Adrenal gland (tissue), 12 donors: ENCODE results near the gene RPS28. TPM values are rescaled to one million over a fixed set of nuclear protein-coding genes. Genes with fewer than 3 reads are reported as not detected.

Experiments used
- DNase-seq, 7 donors: peaks; one replicate each; pipeline ENCODE4 v3.0.0-alpha.2; 2019 to 2020
- H3K27ac ChIP-seq, 5 donors: fragments of 200-600 bp; sonication (generic) in 4 of 5; 1 replicate in 3 of 5; 2 replicates in 2 of 5; pipeline versions ENCODE4 v1.5.1 to v1.8.0; 2016 to 2020; ENCODE audit warnings: mild to moderate bottlenecking in 1 of 5
- H3K27me3 ChIP-seq: fragments of 200-600 bp; 2 replicates; pipeline ENCODE4 v1.8.0; 2021
- H3K36me3 ChIP-seq, 2 donors: fragments of 200-600 bp; replicated peaks in 1 of 2; 1 replicate in 1 of 2; 2 replicates in 1 of 2; pipeline versions ENCODE4 v1.5.1 to v1.8.0; 2018 to 2022
- H3K4me1 ChIP-seq, 2 donors: fragments of 200-600 bp; replicated peaks in 1 of 2; 1 replicate in 1 of 2; 2 replicates in 1 of 2; pipeline versions ENCODE4 v1.5.1 to v1.8.0; 2018 to 2021
- H3K4me3 ChIP-seq, 4 donors: fragments of 200-600 bp; sonication (generic) in 3 of 4; one replicate each; pipeline ENCODE4 v1.5.1; 2016 to 2018
- H3K9me3 ChIP-seq, 3 donors: fragments of 200-600 bp; sonication (generic) in 1 of 3; replicated peaks in 1 of 3; 1 replicate in 2 of 3; 2 replicates in 1 of 3; pipeline versions ENCODE4 v1.5.1 to v1.8.0; 2016 to 2021
- POLR2A ChIP-seq, 2 donors: fragments of 450-650 bp; IDR thresholded peaks; one replicate each; pipeline ENCODE4 v1.6.1; 2017; ENCODE audit warnings: antibody characterized with exemption in 2 of 2, mild to moderate bottlenecking in 2 of 2, moderate library complexity in 1 of 2
- WGBS, 4 donors: extraction: QIAGEN DNeasy Blood & Tissue Kit in 2 of 4; methylation state at CpG; one replicate each; pipeline versions ENCODE4 v1.1.5 to v1.1.7; 2013 to 2017; 5-methylcytosine and 5-hydroxymethylcytosine counted together
- intact Hi-C, 2 donors: fragments of 100-400 bp; cut with DNase I; formaldehyde crosslinking; loops; one replicate each; pipeline versions ENCODE4 v1.14.1 to v1.15.0; 2022 to 2023
- polyA plus RNA-seq, 3 donors: library from polyadenylated mRNA; stranded (reverse); fragments of 200-250 nt in 2 of 3; fragments of 350-450 nt in 1 of 3; fragmentation: Illumina TruSeq in 1 of 3; extraction: RNeasy Lipid Tissue Mini Kit (QIAGEN cat#74804) in 1 of 3; gene quantifications; one replicate each; pipeline ENCODE4 v1.2.3, GENCODE V29; 2013 to 2014
- total RNA-seq, 9 donors: library from RNA; depleted of rRNA in 4 of 9; stranded (reverse); fragments of >200 nt in 4 of 9; fragments of 120-200 nt in 1 of 9; fragmentation: NEBNext Ultra II Directional in 1 of 9; extraction: Animal tissue kit (Norgen Biotek cat#: 25700) in 1 of 9; gene quantifications; one replicate each; pipeline versions ENCODE4 v1.1.0 to v1.2.4, GENCODE V29; 2013 to 2023
- TF ChIP-seq, protein P1 (sequence below), 6 experiments: fragments of 450-650 bp in 4 of 6; fragments of 200-600 bp in 2 of 6; sonication (generic) in 1 of 6; IDR thresholded peaks; 1 replicate in 5 of 6; 2 replicates in 1 of 6; pipeline versions ENCODE4 v1.5.1 to v1.8.0; 2016 to 2021; ENCODE audit warnings: antibody characterized with exemption in 6 of 6, mild to moderate bottlenecking in 2 of 6, moderate library complexity in 1 of 6
- donor health status: healthy with polysubstance abuse.
- donor health status: Bipolar disorder and iron deficiency.
- donor health status: DM: yes; HTN: yes; CAD: no.
- donor health status: DM: no; HTN: no; CAD: no.
- donor health status: DM: no; HTN: no; CAD: no.
- donor health status: DM: yes; HTN: yes; CAD: no.

RPS28 gene
- total and polyA plus RNA-seq, 12 donors = 155 to 1,896 (median 614) TPM

DNA sequence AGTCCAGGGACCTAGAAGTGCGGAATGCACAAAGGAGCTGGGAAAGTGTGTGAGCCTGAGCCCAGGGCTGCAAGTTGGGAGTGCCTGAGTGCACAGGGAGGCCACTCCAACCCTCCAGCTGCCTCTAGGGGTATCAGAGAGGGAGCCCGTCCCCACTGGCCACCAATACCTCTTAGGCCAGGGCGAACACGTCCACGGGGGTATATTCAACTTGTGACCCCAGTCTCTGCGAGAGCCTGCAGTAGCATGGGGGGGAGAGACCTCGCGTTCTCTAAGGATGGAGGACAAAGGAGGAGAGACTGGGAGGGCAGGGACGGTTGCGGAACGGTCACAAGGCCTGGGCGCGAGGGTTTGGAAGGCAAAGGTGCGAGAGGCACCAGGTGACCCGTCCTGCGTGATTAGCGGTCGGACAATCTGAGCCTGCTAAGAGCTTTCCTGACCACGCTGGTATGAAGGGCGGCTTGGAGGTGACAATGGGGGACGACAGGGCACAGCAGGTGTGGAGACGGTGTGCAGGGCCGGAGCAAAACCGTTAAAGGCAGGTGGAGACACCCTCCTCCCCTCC lies 13.8 kb upstream of the RPS28 start:
- 7 to 18% (median 12%) methylated on average over 13 to 24 of the region's 24 CpGs for WGBS, 4 donors
- Histone ChIP-seq H3K9me3 (no peaks in the 10 kb centered on the region), H3K36me3 (peaks cover 0 to 16% of the 10 kb centered on the region in 2 donors), H3K27ac (peak overlapping the region in 3 of 5 donors; percentile 75 to 82 (median 80)), H3K27me3 (no peaks in the 10 kb centered on the region), H3K4me3 (peak overlapping the region in 2 of 4 donors; percentile 47 to 59), H3K4me1 (peaks cover 15 to 22% of the 10 kb centered on the region in 2 donors)
- TF ChIP-seq POLR2A (IDR thresholded peaks at IDR 0.05) = no peak
- TF ChIP-seq, protein P1, sequence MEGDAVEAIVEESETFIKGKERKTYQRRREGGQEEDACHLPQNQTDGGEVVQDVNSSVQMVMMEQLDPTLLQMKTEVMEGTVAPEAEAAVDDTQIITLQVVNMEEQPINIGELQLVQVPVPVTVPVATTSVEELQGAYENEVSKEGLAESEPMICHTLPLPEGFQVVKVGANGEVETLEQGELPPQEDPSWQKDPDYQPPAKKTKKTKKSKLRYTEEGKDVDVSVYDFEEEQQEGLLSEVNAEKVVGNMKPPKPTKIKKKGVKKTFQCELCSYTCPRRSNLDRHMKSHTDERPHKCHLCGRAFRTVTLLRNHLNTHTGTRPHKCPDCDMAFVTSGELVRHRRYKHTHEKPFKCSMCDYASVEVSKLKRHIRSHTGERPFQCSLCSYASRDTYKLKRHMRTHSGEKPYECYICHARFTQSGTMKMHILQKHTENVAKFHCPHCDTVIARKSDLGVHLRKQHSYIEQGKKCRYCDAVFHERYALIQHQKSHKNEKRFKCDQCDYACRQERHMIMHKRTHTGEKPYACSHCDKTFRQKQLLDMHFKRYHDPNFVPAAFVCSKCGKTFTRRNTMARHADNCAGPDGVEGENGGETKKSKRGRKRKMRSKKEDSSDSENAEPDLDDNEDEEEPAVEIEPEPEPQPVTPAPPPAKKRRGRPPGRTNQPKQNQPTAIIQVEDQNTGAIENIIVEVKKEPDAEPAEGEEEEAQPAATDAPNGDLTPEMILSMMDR (IDR thresholded peaks at IDR 0.05) = no peak
- peak in 6 of 7 donors; percentile 28 to 58 (median 36) for DNase-seq
- intact Hi-C loops = no loop called here

DNA sequence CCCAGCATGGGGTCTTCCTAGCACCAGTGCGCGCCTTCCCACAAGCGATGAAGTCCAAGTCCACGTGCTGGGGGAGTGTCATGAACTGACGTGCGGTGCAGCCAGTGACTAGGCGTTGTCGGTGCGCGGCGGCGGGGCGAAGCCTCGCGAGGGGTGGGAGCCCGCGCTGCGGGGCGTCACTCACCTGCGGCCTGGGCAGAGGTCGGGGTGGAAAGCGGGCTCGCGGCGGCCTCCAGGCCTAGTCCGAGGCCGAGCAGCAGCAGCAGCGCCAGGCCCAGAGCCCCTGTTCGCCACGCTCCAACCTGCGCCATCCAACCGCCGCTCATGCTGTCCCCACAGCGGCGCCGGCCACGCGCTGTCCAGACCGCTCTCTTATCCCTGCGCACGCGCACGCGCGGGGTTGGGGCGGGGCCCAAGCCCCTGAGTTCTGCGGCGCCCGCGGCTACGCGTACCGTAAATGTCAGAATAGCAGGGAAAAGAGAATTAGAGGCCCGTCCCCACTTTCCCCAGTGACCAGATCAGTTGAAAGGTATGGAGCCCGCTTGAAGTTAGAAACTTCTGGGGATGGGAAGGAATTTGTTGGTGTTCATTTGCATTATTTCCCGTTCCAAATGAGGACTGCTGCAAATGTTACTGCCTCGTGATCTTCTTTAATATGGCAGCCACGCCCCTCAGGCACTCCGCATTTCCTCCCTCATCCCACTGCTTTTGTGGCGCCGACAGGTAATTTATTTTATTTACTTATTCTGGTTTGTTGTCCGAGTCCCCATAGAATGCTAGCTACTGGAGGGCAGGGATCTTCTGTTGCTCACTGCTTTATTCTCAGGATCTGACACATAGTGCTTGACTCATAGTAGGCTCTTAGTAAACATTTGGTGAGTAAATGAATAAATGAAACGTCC lies 13.1 kb upstream of the RPS28 start, which contains the start of gene CD320:
Gene CD320, minus strand, starts transcription at position 394 of the 902 bp plus-strand sequence. Its CDS starts 68 bp downstream, at position 326.
- H3K36me3 ChIP-seq = peaks cover 0 to 19% of the 10 kb centered on the region in 2 donors
- H3K27me3 ChIP-seq = no peaks in the 10 kb centered on the region
- no peaks in the 10 kb centered on the region for H3K9me3 ChIP-seq
- 0 to 1% (median 1%) methylated on average over 27 to 62 of the region's 63 CpGs for WGBS, 4 donors
- no peak for TF ChIP-seq POLR2A (IDR thresholded peaks at IDR 0.05)
- TF ChIP-seq, protein P1 (IDR thresholded peaks at IDR 0.05) = no peak
- intact Hi-C loops = no loop called here
- H3K27ac ChIP-seq = peak within 1 kb of the TSS in 4 of 5 donors; percentile 67 to 82 (median 78)
- H3K4me1 ChIP-seq = peaks cover 15 to 22% of the 10 kb centered on the region in 2 donors
- H3K4me3 ChIP-seq = peak within 1 kb of the TSS in 2 of 4 donors; percentile 47 to 59
- DNase-seq = peak; percentile 90 to 93 (median 91)

DNA sequence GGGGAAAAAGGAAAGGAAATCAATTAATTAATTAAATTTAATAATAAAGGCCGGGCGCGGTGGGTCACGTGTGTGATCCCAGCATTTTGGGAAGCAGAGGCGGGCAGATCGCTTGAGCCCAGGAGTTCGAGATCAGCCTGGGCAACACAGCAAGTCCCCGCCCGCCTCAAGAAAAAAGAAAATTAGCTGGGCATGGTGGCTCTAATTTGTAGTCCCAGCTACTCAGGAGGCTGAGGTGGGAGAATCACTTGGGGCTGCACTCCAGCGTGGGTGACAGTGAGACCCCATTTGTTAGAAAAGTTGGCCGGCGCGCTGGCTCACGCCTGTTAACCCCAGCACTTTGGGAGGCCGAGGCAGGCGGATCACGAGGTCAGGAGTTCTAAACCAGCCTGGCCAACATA lies 12.4 kb upstream of the RPS28 start:
- no peak for TF ChIP-seq POLR2A (IDR thresholded peaks at IDR 0.05)
- TF ChIP-seq, protein P1 (IDR thresholded peaks at IDR 0.05) = no peak
- intact Hi-C loops = no loop called here
- DNase-seq = peak; percentile 0 to 52 (median 14)
- Histone ChIP-seq H3K4me3 (peak overlapping the region in 1 of 4 donors; percentile 47), H3K4me1 (peaks cover 15 to 22% of the 10 kb centered on the region in 2 donors), H3K27ac (peak overlapping the region in 1 of 5 donors; percentile 75), H3K27me3 (no peaks in the 10 kb centered on the region), H3K36me3 (peaks cover 0 to 24% of the 10 kb centered on the region in 2 donors), H3K9me3 (no peaks in the 10 kb centered on the region)
- 66 to 76% (median 71%) methylated on average over 15 to 17 of the region's 17 CpGs for WGBS, 4 donors
